HepG2 (cell line): ENCODE data around the gene GTF2F1. TPM values are rescaled to one million over a fixed set of nuclear protein-coding genes. Genes with fewer than 3 reads are reported as not detected.

Experiments
- ATAC-seq: fragments of 200-7000 bp; cut with Tn5 transposase; 3 replicates; pipeline ENCODE4 v1.9.1; 2020; ENCODE audit warnings: mild to moderate bottlenecking, moderate library complexity
- BruUV-seq: library from RNA; stranded (reverse); fragments of 400-500 nt; replicated peaks from 2 replicates; lab custom pipeline; 2021; lab: Mats Ljungman, UMichigan
- CTCF ChIA-PET: fragments of 300-600 bp; formaldehyde crosslinking; extraction: SDS; loops from one replicate; lab custom pipeline; 2021; ENCODE audit warnings: low total read pairs, inconsistent platforms, low intra/inter-chr PET ratio; lab: Yijun Ruan, JAX
- POLR2A ChIA-PET: fragments of 350-600 bp; sonication (Branson Sonifier 250); formaldehyde crosslinking; loops from one replicate; lab custom pipeline; 2020; ENCODE audit warnings: antibody characterized with exemption, inconsistent platforms; lab: Yijun Ruan, JAX
- DNase-seq: peaks from one replicate; pipeline ENCODE4 v3.0.0-alpha.2; 2015; ENCODE audit warnings: low spot score
- FAIRE-seq: peaks from 3 replicates; lab custom pipeline; 2011; peaks lifted over from hg19 to GRCh38; lab: Jason Lieb, UNC
- H2AFZ ChIP-seq: one replicate; pipeline ENCODE4 v1.6.1; 2011; ENCODE audit warnings: low read length, inconsistent platforms
- H3K27ac ChIP-seq: fragments of 300-600 bp; 3 replicates; pipeline ENCODE4 v1.8.0; 2011; ENCODE audit warnings: mixed run types, mild to moderate bottlenecking, mixed read lengths, low read length, inconsistent platforms; ENCODE audit not compliant: insufficient read depth; ENCODE audit errors: extremely low read length
- H3K27me3 ChIP-seq, 2 experiments: fragments of 200-600 bp in 1 of 2; 2 replicates in 1 of 2; 3 replicates in 1 of 2; pipeline versions ENCODE4 v1.6.0 to v1.8.0; 2011; ENCODE audit warnings: low read length in 2 of 2, mild to moderate bottlenecking in 2 of 2, moderate library complexity in 2 of 2, inconsistent platforms in 1 of 2; ENCODE audit not compliant: insufficient read depth in 2 of 2, control insufficient read depth in 1 of 2
- H3K36me3 ChIP-seq, 2 experiments: fragments of 200-600 bp in 1 of 2; replicated peaks in 1 of 2; 2 replicates in 1 of 2; 3 replicates in 1 of 2; pipeline versions ENCODE4 v1.5.1 to v1.8.0; 2011; ENCODE audit warnings: low read length in 2 of 2, inconsistent platforms in 1 of 2; ENCODE audit not compliant: insufficient read depth in 2 of 2, control insufficient read depth in 1 of 2
- H3K4me1 ChIP-seq: 2 replicates; pipeline ENCODE4 v1.5.1; 2012; ENCODE audit warnings: low read length, inconsistent platforms; ENCODE audit not compliant: insufficient read depth
- H3K4me2 ChIP-seq: 2 replicates; pipeline ENCODE4 v1.6.0; 2011; ENCODE audit warnings: low read depth, low read length, inconsistent platforms
- H3K4me3 ChIP-seq, 3 experiments: fragments of 200-600 bp in 1 of 3; sonication (generic), shearing (Covaris generic) in 1 of 3; replicated peaks in 1 of 3; 2 replicates each; pipeline ENCODE4 v1.5.1; 2011 to 2016; ENCODE audit warnings: low read length in 3 of 3, inconsistent platforms in 2 of 3, low read depth in 2 of 3, mild to moderate bottlenecking in 2 of 3, control low read depth in 1 of 3, mixed read lengths in 1 of 3; ENCODE audit not compliant: insufficient read depth in 1 of 3
- H3K79me2 ChIP-seq: one replicate; pipeline ENCODE4 v1.6.1; 2011; ENCODE audit warnings: low read length, inconsistent platforms; ENCODE audit not compliant: insufficient read depth
- H3K9ac ChIP-seq: 2 replicates; pipeline ENCODE4 v1.6.0; 2011; ENCODE audit warnings: mild to moderate bottlenecking, low read depth, low read length, inconsistent platforms; ENCODE audit not compliant: insufficient read depth
- H3K9me3 ChIP-seq: 2 replicates; pipeline ENCODE4 v1.5.1; 2012; ENCODE audit warnings: mild to moderate bottlenecking, low read length
- H4K20me1 ChIP-seq: 2 replicates; pipeline ENCODE4 v1.6.0; 2011; ENCODE audit warnings: inconsistent platforms, mild to moderate bottlenecking, low read length, moderate library complexity; ENCODE audit not compliant: insufficient read depth
- KDM5A ChIP-seq: fragments of 200-600 bp; sonication (generic); IDR thresholded peaks from 2 replicates; pipeline ENCODE4 v1.7.0; 2018; ENCODE audit warnings: antibody characterized with exemption, mild to moderate bottlenecking, low read length, borderline replicate concordance
- MAFK ChIP-seq, 2 experiments: IDR thresholded peaks in 1 of 2; conservative IDR thresholded peaks in 1 of 2; 2 replicates each; pipeline ENCODE4 v1.6.1; 2011; ENCODE audit warnings: improper control_type of control experiment in 2 of 2, low read length in 2 of 2
- STAG1 ChIP-seq: sonication (generic); formaldehyde crosslinking; IDR thresholded peaks from 2 replicates; pipeline ENCODE4 v1.4.0; 2020; ENCODE audit warnings: missing genetic modification reagents
- ZNF121 ChIP-seq: sonication (generic); formaldehyde crosslinking; IDR thresholded peaks from 2 replicates; pipeline ENCODE4 v1.5.0; 2020; ENCODE audit warnings: mild to moderate bottlenecking, missing genetic modification reagents
- ZNF263 ChIP-seq: sonication (generic); formaldehyde crosslinking; IDR thresholded peaks from 2 replicates; pipeline ENCODE4 v1.4.0; 2020; ENCODE audit warnings: missing genetic modification reagents
- ZSCAN12 ChIP-seq: sonication (generic); formaldehyde crosslinking; IDR thresholded peaks from 2 replicates; pipeline ENCODE4 v1.9.0; 2021; ENCODE audit warnings: mild to moderate bottlenecking, missing genetic modification reagents
- WGBS: methylation state at CpG from one replicate; pipeline ENCODE4 v1.1.6; 2017; ENCODE audit warnings: low lambda C conversion rate; 5-methylcytosine and 5-hydroxymethylcytosine counted together
- in situ Hi-C: cut with HindIII; loops from 2 replicates; pipeline ENCODE4 v1.10.0; 2017; ENCODE audit warnings: low pct_unique_long_range_greater_than_20kb; ENCODE audit not compliant: extremely low pct_ligation_motif_present
- intact Hi-C: fragments of 100-400 bp; cut with micrococcal nuclease; formaldehyde crosslinking; loops from one replicate; pipeline ENCODE4 v1.10.0; 2022; ENCODE audit not compliant: unreplicated experiment
- polyA plus RNA-seq, 8 experiments: library from polyadenylated mRNA; depleted of rRNA in 3 of 8; stranded (reverse) in 7 of 8; unstranded in 1 of 8; fragments of >200 nt; fragmentation: Illumina TruSeq in 4 of 8; extraction: Trizol in 4 of 8; gene quantifications; 2 replicates each; pipeline versions ENCODE4 v1.2.1 to v1.2.3, GENCODE V29; 2011 to 2016; ENCODE audit warnings: low read depth in 4 of 8, missing spikeins in 1 of 8, mixed read lengths in 1 of 8; ENCODE audit not compliant: insufficient read depth in 1 of 8
- total RNA-seq, 5 experiments: library from RNA; depleted of rRNA; stranded (reverse); fragments of >200 nt; fragmentation: Illumina TruSeq; extraction: Trizol; gene quantifications; 2 replicates each; pipeline ENCODE4 v1.2.3, GENCODE V29; 2016; ENCODE audit warnings: low read depth in 1 of 5
- TF ChIP-seq, protein P1 (sequence below): fragments of 450-650 bp; IDR thresholded peaks from 2 replicates; pipeline ENCODE4 v1.6.1; 2016
- TF ChIP-seq, protein P2 (sequence below): sonication (generic); formaldehyde crosslinking; IDR thresholded peaks from 2 replicates; pipeline ENCODE4 v1.4.0; 2020; ENCODE audit warnings: mild to moderate bottlenecking, low read depth, missing genetic modification reagents
- TF ChIP-seq, protein P3 (sequence below): sonication (generic); formaldehyde crosslinking; IDR thresholded peaks from 2 replicates; pipeline ENCODE4 v1.5.0; 2020; ENCODE audit warnings: mild to moderate bottlenecking, missing genetic modification reagents, moderate library complexity

Gene GTF2F1
- total and polyA plus RNA-seq, 2 of the 13 experiments (the other 11 are each of a cell fraction or from before 2014, with no cell fraction given), result 27.8 to 34.1 TPM

DNA sequence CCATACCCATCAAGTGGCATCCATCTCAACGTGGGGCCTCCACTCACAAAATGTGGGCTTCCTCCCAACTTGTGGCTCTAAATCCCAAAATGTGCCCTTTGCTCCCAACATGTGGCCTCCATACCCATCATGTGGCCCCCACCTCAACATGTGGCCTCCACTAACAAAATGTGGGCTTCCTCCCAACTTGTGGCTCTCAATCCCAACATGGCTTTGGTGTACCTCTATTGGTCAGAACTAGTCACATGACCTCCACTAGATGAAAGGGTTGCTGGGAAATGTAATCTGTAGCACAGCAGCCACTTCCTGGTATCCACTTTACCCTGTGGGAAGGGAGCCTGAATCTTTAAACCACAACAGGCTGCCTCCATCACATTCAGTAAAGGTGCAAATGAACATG lies 49.5 kb downstream of the GTF2F1 start:
- ChIA-PET CTCF (no interaction called here), POLR2A (no interaction called here)
- no peak for ATAC-seq
- Histone ChIP-seq H3K79me2 (no peaks in the 10 kb centered on the region), H3K4me3 (no peak overlapping the region), H3K9me3 (no peaks in the 10 kb centered on the region), H3K36me3 (no peaks in the 10 kb centered on the region), H3K27ac (no peak overlapping the region), H2AFZ (no peak overlapping the region), H3K4me1 (0 out of 2 replicates have a peak, but pooled peaks cover 6% of the 10 kb centered on the region), H3K4me2 (no peak overlapping the region), H3K9ac (no peak overlapping the region), H3K27me3 (no peaks in the 10 kb centered on the region), H4K20me1 (no peaks in the 10 kb centered on the region)
- TF ChIP-seq, protein P1, sequence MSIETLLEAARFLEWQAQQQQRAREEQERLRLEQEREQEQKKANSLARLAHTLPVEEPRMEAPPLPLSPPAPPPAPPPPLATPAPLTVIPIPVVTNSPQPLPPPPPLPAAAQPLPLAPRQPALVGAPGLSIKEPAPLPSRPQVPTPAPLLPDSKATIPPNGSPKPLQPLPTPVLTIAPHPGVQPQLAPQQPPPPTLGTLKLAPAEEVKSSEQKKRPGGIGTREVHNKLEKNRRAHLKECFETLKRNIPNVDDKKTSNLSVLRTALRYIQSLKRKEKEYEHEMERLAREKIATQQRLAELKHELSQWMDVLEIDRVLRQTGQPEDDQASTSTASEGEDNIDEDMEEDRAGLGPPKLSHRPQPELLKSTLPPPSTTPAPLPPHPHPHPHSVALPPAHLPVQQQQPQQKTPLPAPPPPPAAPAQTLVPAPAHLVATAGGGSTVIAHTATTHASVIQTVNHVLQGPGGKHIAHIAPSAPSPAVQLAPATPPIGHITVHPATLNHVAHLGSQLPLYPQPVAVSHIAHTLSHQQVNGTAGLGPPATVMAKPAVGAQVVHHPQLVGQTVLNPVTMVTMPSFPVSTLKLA, result peak; percentile 63; the same call in 1 of the 2 replicates
- no peak for TF ChIP-seq KDM5A
- TF ChIP-seq, protein P2, sequence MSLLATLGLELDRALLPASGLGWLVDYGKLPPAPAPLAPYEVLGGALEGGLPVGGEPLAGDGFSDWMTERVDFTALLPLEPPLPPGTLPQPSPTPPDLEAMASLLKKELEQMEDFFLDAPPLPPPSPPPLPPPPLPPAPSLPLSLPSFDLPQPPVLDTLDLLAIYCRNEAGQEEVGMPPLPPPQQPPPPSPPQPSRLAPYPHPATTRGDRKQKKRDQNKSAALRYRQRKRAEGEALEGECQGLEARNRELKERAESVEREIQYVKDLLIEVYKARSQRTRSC, result no peak
- FAIRE-seq, result no peak
- WGBS, result 46% methylated on average over 1 of the region's 1 CpG
- no peak for DNase-seq
- intact Hi-C loops (no loop called here), in situ Hi-C loops (no loop called here)
- no TSS peak for BruUV-seq

DNA sequence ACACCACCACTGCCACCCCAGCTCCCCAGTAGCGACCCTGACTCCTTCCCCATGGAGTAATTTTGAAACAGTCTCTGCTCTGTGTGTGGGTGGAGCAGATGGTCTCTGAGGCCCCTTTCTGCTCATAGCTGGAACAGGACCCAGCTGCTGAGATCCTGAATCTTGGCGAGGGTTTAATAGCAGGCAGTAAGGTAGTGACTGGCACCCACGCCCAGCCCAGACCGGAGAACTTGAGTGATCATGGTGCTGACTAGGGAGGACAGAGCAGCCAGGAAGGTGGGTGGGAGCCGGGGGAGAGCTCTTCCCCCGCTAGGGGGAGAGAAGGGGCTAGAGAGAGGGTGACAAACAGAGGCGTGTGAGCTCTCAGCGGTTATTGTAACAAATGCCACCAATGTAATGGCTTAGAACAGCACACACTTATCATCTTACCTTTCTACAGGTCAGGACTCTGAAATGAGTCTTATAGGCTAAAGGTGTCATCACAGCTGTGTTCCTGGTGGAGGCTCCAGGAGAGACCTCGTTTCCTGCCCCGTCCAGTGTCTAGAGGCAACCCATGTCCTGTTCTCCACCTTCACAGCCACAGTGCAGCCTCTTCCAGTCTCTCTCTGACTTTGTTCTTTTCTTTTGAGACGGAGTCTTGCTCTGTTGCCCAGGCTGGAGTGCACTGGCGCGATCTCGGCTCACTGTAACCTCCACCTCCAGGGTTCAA lies 52.3 kb downstream of the GTF2F1 start:
- Histone ChIP-seq H3K27ac (no peak overlapping the region), H3K4me1 (0 out of 2 replicates have a peak, but pooled peaks cover 6% of the 10 kb centered on the region), H3K4me2 (peak overlapping the region; percentile 3; the same call in 1 of the 2 replicates), H3K27me3 (no peaks in the 10 kb centered on the region), H3K9me3 (no peaks in the 10 kb centered on the region), H3K4me3 (no peak overlapping the region), H4K20me1 (no peaks in the 10 kb centered on the region), H2AFZ (no peak overlapping the region), H3K36me3 (no peaks in the 10 kb centered on the region), H3K79me2 (no peaks in the 10 kb centered on the region), H3K9ac (no peak overlapping the region)
- intact Hi-C loops (no loop called here), in situ Hi-C loops (no loop called here)
- BruUV-seq, result no TSS peak
- no peak for FAIRE-seq
- TF ChIP-seq, protein P3, sequence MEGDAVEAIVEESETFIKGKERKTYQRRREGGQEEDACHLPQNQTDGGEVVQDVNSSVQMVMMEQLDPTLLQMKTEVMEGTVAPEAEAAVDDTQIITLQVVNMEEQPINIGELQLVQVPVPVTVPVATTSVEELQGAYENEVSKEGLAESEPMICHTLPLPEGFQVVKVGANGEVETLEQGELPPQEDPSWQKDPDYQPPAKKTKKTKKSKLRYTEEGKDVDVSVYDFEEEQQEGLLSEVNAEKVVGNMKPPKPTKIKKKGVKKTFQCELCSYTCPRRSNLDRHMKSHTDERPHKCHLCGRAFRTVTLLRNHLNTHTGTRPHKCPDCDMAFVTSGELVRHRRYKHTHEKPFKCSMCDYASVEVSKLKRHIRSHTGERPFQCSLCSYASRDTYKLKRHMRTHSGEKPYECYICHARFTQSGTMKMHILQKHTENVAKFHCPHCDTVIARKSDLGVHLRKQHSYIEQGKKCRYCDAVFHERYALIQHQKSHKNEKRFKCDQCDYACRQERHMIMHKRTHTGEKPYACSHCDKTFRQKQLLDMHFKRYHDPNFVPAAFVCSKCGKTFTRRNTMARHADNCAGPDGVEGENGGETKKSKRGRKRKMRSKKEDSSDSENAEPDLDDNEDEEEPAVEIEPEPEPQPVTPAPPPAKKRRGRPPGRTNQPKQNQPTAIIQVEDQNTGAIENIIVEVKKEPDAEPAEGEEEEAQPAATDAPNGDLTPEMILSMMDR (CRISPR knock-in tag), result peak; percentile 46
- TF ChIP-seq ZNF121, result peak; percentile 76
- no peak for TF ChIP-seq ZSCAN12 (CRISPR knock-in tag)
- peak; percentile 24 for TF ChIP-seq STAG1 (CRISPR knock-in tag)
- no peak for TF ChIP-seq MAFK (conservative IDR thresholded peaks at IDR 0.05 in 1 of 2, IDR thresholded peaks at IDR 0.05 in 1 of 2; ENCODE audit: low read length in 2 of 2)
- TF ChIP-seq ZNF263 (CRISPR knock-in tag), result peak; percentile 62
- ATAC-seq, result peak; percentile 86
- CTCF ChIA-PET, result no interaction called here
- DNase-seq, result no peak
- WGBS, result 31% methylated on average over 14 of the region's 14 CpGs
- POLR2A ChIA-PET, result interaction anchor here (1.0 to 1.1 kb wide), 2 partner anchors 21 to 81 kb away, joined by 3 read pairs; partner anchors contain the start of gene CLPP
